Natural killer cell (primary cell): ENCODE results near the gene DOCK4. TPM values are rescaled to one million over a fixed set of nuclear protein-coding genes. Genes with fewer than 3 reads are reported as not detected.

Experiments used
- ATAC-seq, 3 donors: fragments of 150-1000 bp in 2 of 3; fragments of 200-7000 bp in 1 of 3; cut with Tn5 transposase; 1 replicate in 1 of 3; 2 replicates in 2 of 3; pipeline ENCODE4 v1.10.0; 2021; ENCODE audit warnings: mild to moderate bottlenecking in 2 of 3, moderate library complexity in 2 of 3
- DNase-seq, 2 donors: peaks; one replicate each; pipeline versions ENCODE4 v3.0.0 to v3.0.0-alpha.2; 2013 to 2021; ENCODE audit warnings: mixed read lengths in 1 of 2
- H3K27ac ChIP-seq: one replicate; pipeline ENCODE4 v1.5.1; 2013; ENCODE audit warnings: mild to moderate bottlenecking, low read length
- H3K27me3 ChIP-seq: one replicate; pipeline ENCODE4 v1.6.1; 2013; ENCODE audit warnings: low read length; ENCODE audit not compliant: control insufficient read depth, insufficient read depth
- H3K36me3 ChIP-seq: one replicate; pipeline ENCODE4 v1.6.1; 2013; ENCODE audit warnings: low read length; ENCODE audit not compliant: control insufficient read depth, insufficient read depth
- H3K4me1 ChIP-seq: one replicate; pipeline ENCODE4 v1.6.1; 2013; ENCODE audit warnings: low read length; ENCODE audit not compliant: control insufficient read depth, insufficient read depth
- H3K4me3 ChIP-seq: one replicate; pipeline ENCODE4 v1.5.1; 2013; ENCODE audit warnings: low read length
- H3K9me3 ChIP-seq: one replicate; pipeline ENCODE4 v1.6.1; 2013; ENCODE audit warnings: low read length; ENCODE audit not compliant: control insufficient read depth, insufficient read depth
- H3K27ac Mint-ChIP-seq, 2 donors: one replicate each; pipeline ENCODE4 v1.8.0; 2022; ENCODE audit warnings: mild to moderate bottlenecking in 2 of 2, mixed read lengths in 2 of 2, moderate library complexity in 1 of 2
- H3K27me3 Mint-ChIP-seq, 2 donors: one replicate each; pipeline ENCODE4 v1.8.0; 2022; ENCODE audit warnings: low read depth in 2 of 2, mixed read lengths in 2 of 2
- H3K36me3 Mint-ChIP-seq: one replicate; pipeline ENCODE4 v1.8.0; 2022; ENCODE audit warnings: mixed read lengths
- H3K4me1 Mint-ChIP-seq, 2 donors: one replicate each; pipeline ENCODE4 v1.8.0; 2022; ENCODE audit warnings: mixed read lengths in 2 of 2
- H3K4me3 Mint-ChIP-seq: one replicate; pipeline ENCODE4 v1.8.0; 2022; ENCODE audit warnings: mild to moderate bottlenecking, moderate library complexity, mixed read lengths
- H3K9me3 Mint-ChIP-seq, 2 donors: one replicate each; pipeline ENCODE4 v1.8.0; 2022; ENCODE audit warnings: mixed read lengths in 2 of 2
- WGBS: methylation state at CpG from one replicate; pipeline ENCODE4 v1.1.7; 2013; ENCODE audit warnings: missing lambda C conversion rate; ENCODE audit not compliant: insufficient coverage; 5-methylcytosine and 5-hydroxymethylcytosine counted together
- intact Hi-C: fragments of 100-400 bp; cut with micrococcal nuclease; formaldehyde crosslinking; loops from one replicate; pipeline ENCODE4 v1.14.2; 2022
- total RNA-seq, 4 donors: library from RNA; stranded (reverse); fragments of 120-200 nt in 1 of 4; gene quantifications; one replicate each; pipeline versions ENCODE4 v1.2.3 to v1.2.4, GENCODE V29; 2013 to 2022
- TF ChIP-seq, protein P1 (sequence below): fragments of 200-600 bp; IDR thresholded peaks from one replicate; pipeline ENCODE4 v1.8.0; 2022; ENCODE audit warnings: antibody characterized with exemption

Gene DOCK4
- total RNA-seq, 3 donors from 2014 or later (not counting 1 experiment from before 2014, with no cell fraction given) = 0.61 to 2.4 (median 0.89) TPM

DNA sequence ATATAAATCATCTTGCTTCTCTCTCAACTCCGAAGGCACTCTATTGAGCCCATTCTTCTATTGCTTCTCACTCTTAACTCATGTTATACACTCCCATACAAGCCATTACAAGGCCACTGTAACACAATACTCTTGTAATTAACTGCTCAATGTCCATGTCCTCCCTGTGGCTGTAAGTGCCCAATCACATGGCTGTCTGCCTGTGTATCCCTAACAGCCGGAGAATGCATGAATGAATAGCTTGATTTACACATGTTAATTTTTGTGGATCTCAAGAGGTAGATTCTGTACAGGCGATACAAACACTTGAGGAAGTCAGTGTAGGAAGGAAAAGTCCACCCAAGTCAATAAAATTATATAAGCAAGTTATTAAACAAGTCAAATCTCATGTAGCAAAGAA, 215.6 kb downstream of the DOCK4 start:
- Histone ChIP-seq H3K27me3 (no peaks in the 10 kb centered on the region), H3K4me3 (no peak overlapping the region), H3K36me3 (no peaks in the 10 kb centered on the region), H3K27ac (no peak overlapping the region), H3K4me1 (no peaks in the 10 kb centered on the region), H3K9me3 (no peaks in the 10 kb centered on the region)
- H3K36me3 Mint-ChIP-seq = no peaks in the 10 kb centered on the region
- no peaks in the 10 kb centered on the region for H3K4me1 Mint-ChIP-seq
- DNase-seq = no peak
- no peak overlapping the region for H3K27ac Mint-ChIP-seq
- no peak overlapping the region for H3K4me3 Mint-ChIP-seq
- H3K27me3 Mint-ChIP-seq = no peaks in the 10 kb centered on the region
- intact Hi-C loops = no loop called here
- TF ChIP-seq, protein P1, sequence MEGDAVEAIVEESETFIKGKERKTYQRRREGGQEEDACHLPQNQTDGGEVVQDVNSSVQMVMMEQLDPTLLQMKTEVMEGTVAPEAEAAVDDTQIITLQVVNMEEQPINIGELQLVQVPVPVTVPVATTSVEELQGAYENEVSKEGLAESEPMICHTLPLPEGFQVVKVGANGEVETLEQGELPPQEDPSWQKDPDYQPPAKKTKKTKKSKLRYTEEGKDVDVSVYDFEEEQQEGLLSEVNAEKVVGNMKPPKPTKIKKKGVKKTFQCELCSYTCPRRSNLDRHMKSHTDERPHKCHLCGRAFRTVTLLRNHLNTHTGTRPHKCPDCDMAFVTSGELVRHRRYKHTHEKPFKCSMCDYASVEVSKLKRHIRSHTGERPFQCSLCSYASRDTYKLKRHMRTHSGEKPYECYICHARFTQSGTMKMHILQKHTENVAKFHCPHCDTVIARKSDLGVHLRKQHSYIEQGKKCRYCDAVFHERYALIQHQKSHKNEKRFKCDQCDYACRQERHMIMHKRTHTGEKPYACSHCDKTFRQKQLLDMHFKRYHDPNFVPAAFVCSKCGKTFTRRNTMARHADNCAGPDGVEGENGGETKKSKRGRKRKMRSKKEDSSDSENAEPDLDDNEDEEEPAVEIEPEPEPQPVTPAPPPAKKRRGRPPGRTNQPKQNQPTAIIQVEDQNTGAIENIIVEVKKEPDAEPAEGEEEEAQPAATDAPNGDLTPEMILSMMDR = no peak
- H3K9me3 Mint-ChIP-seq = peaks cover 3 to 9% of the 10 kb centered on the region in 2 donors
- WGBS = 86% methylated on average over 2 of the region's 3 CpGs
- ATAC-seq = no peak

DNA sequence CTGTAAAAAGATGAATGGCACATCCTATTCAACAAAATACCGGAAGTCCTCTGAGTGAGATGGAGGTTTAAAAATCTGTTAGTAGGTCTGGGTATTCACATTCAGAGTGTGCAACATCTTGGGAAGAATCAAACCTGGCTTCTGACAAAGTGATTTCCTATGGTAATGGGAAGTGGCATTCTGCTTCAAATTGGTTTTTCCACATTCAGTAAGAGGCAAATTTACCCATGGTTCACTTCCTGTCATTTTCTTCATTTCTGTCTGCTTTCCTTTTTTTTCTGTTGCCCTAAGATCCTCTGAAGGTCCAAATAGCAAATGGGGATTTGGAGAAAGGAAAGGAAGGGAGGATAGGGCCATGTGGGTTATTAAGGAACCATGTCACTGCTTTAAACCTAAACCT, 218.3 kb downstream of the DOCK4 start:
- no peaks in the 10 kb centered on the region for H3K4me1 ChIP-seq
- no peaks in the 10 kb centered on the region for H3K36me3 ChIP-seq
- H3K4me3 ChIP-seq = no peak overlapping the region
- H3K27me3 ChIP-seq = no peaks in the 10 kb centered on the region
- H3K27me3 Mint-ChIP-seq = no peaks in the 10 kb centered on the region
- H3K9me3 ChIP-seq = no peaks in the 10 kb centered on the region
- no peak overlapping the region for H3K4me3 Mint-ChIP-seq
- no peaks in the 10 kb centered on the region for H3K36me3 Mint-ChIP-seq
- H3K27ac Mint-ChIP-seq = no peak overlapping the region
- H3K9me3 Mint-ChIP-seq = peaks cover 3 to 9% of the 10 kb centered on the region in 2 donors
- DNase-seq = no peak
- TF ChIP-seq, protein P1 = no peak
- 17% methylated on average over 1 of the region's 1 CpG for WGBS
- no peaks in the 10 kb centered on the region for H3K4me1 Mint-ChIP-seq
- ATAC-seq = no peak
- intact Hi-C loops = no loop called here
- no peak overlapping the region for H3K27ac ChIP-seq

DNA sequence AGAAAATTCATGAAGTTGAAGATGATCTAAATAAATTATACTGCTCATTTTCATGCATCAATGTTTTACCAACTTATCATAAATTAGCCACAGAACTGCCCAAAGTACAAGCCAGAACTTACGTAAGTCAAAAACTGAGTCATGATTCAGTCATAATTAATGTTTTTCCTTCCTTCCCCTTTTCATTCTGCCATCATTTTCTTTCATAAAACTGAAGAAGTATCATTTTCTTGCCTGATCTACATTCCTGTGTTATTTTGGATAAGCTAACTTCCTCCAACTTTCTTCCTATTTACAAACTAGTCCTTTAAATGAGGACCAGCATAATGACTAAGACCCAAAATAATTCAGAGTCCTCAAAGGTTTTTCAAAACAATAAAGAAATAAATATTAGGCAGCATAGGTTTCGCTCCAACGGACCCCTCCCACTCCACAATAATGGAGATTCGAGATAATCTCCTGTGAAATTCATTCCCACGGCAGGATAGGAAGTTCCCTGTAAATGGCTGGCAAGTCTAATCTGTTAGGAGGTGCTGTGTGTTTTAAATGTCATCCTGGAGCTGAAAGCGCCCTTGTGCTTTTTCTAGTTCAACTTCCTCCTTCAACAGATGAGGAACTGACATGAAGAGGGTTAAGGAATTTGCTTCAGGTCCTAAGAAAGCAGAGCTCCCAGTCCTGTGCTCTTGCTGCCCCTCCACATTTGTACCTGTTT, 218.9 kb downstream of the DOCK4 start:
- Histone ChIP-seq H3K4me3 (no peak overlapping the region), H3K36me3 (no peaks in the 10 kb centered on the region), H3K27me3 (no peaks in the 10 kb centered on the region), H3K4me1 (no peaks in the 10 kb centered on the region), H3K27ac (no peak overlapping the region), H3K9me3 (no peaks in the 10 kb centered on the region)
- Mint-ChIP-seq H3K36me3 (no peaks in the 10 kb centered on the region), H3K4me3 (no peak overlapping the region), H3K9me3 (peaks cover 3 to 9% of the 10 kb centered on the region in 2 donors), H3K27me3 (no peaks in the 10 kb centered on the region), H3K27ac (no peak overlapping the region), H3K4me1 (no peaks in the 10 kb centered on the region)
- intact Hi-C loops = no loop called here
- TF ChIP-seq, protein P1 = no peak
- no peak for DNase-seq
- ATAC-seq = no peak
- WGBS = 19% methylated on average over 5 of the region's 6 CpGs

DNA sequence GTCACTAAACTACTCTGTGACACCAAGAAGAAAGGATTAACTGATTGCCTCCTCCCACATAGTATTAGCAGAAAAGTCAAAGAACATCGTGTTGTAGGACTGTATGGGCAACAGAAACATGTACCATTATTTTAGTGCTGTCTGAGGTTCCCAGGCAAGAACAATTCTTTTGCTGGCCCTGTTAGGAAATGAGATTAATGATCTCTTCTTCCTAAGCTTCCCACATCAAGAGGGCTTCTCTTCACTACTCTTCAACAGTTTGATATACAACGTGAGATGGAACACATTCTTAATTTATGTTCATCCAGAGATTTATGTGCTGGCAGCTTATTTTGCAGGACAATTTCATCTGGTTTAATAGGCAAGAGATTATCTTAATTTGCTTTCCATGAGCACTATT, 219.6 kb downstream of the DOCK4 start:
- Histone ChIP-seq H3K36me3 (no peaks in the 10 kb centered on the region), H3K4me1 (no peaks in the 10 kb centered on the region), H3K27ac (no peak overlapping the region), H3K9me3 (no peaks in the 10 kb centered on the region), H3K27me3 (no peaks in the 10 kb centered on the region), H3K4me3 (no peak overlapping the region)
- TF ChIP-seq, protein P1 = no peak
- no peak overlapping the region for H3K4me3 Mint-ChIP-seq
- DNase-seq (no peak), ATAC-seq (no peak)
- 33% methylated on average over 1 of the region's 2 CpGs for WGBS
- H3K36me3 Mint-ChIP-seq = no peaks in the 10 kb centered on the region
- intact Hi-C loops = no loop called here
- H3K27ac Mint-ChIP-seq = no peak overlapping the region
- no peaks in the 10 kb centered on the region for H3K27me3 Mint-ChIP-seq
- H3K9me3 Mint-ChIP-seq = peaks cover 3 to 9% of the 10 kb centered on the region in 2 donors
- H3K4me1 Mint-ChIP-seq = no peaks in the 10 kb centered on the region
